CD4-positive, CD25-positive, alpha-beta regulatory T cell (primary cell): Measurements from ENCODE around the gene NEIL1. TPM values are rescaled to one million over a fixed set of nuclear protein-coding genes. Genes with fewer than 3 reads are reported as not detected.
"Not testable (repeated sequence)": the region's sequence is repeated elsewhere in the genome, so short reads cannot be mapped to it uniquely, and the experiment has no call there.

Experiments used
- ATAC-seq, 2 donors: fragments of 150-1000 bp; cut with Tn5 transposase; one replicate each; pipeline ENCODE4 v1.10.0; 2021; ENCODE audit warnings: low read depth in 2 of 2, moderate number of reproducible peaks in 2 of 2, moderate library complexity in 1 of 2
- DNase-seq, 3 donors: peaks; one replicate each; pipeline versions ENCODE4 v3.0.0 to v3.0.0-alpha.2; 2012 to 2022; ENCODE audit warnings: mixed read lengths in 1 of 3
- H3K27ac ChIP-seq: one replicate; pipeline ENCODE4 v1.7.0; 2013; ENCODE audit warnings: mild to moderate bottlenecking, low read length; ENCODE audit not compliant: insufficient read depth, poor library complexity, severe bottlenecking
- H3K27me3 ChIP-seq: one replicate; pipeline ENCODE4 v1.7.0; 2013; ENCODE audit warnings: low read length; ENCODE audit not compliant: control insufficient read depth, insufficient read depth
- H3K36me3 ChIP-seq: one replicate; pipeline ENCODE4 v1.7.0; 2013; ENCODE audit warnings: mild to moderate bottlenecking, low read length, moderate library complexity; ENCODE audit not compliant: control insufficient read depth, insufficient read depth
- H3K4me1 ChIP-seq: 2 replicates; pipeline ENCODE4 v1.7.0; 2013; ENCODE audit warnings: mild to moderate bottlenecking, low read length; ENCODE audit not compliant: insufficient read depth, control insufficient read depth, poor library complexity, severe bottlenecking
- H3K4me3 ChIP-seq: one replicate; pipeline ENCODE4 v1.7.0; 2013; ENCODE audit warnings: low read depth, mild to moderate bottlenecking, low read length, moderate library complexity
- H3K9me3 ChIP-seq, 2 experiments: 1 replicate in 1 of 2; 2 replicates in 1 of 2; pipeline ENCODE4 v1.7.0; 2013; ENCODE audit warnings: low read length in 2 of 2, mild to moderate bottlenecking in 1 of 2, moderate library complexity in 1 of 2; ENCODE audit not compliant: control insufficient read depth in 2 of 2
- H3K27ac Mint-ChIP-seq, 3 donors: one replicate each; pipeline ENCODE4 v1.8.0; 2020 to 2022; ENCODE audit warnings: mild to moderate bottlenecking in 3 of 3, mixed read lengths in 3 of 3, moderate library complexity in 2 of 3
- H3K27me3 Mint-ChIP-seq: one replicate; pipeline ENCODE4 v1.8.0; 2022; ENCODE audit warnings: mild to moderate bottlenecking, mixed read lengths
- H3K36me3 Mint-ChIP-seq: one replicate; pipeline ENCODE4 v1.8.0; 2020; ENCODE audit warnings: mixed read lengths
- H3K4me1 Mint-ChIP-seq, 4 donors: one replicate each; pipeline ENCODE4 v1.8.0; 2020 to 2022; ENCODE audit warnings: mixed read lengths in 4 of 4, mild to moderate bottlenecking in 1 of 4
- H3K4me3 Mint-ChIP-seq, 4 donors: one replicate each; pipeline ENCODE4 v1.8.0; 2020 to 2022; ENCODE audit warnings: mild to moderate bottlenecking in 4 of 4, mixed read lengths in 4 of 4, moderate library complexity in 3 of 4
- H3K9me3 Mint-ChIP-seq, 7 donors: one replicate each; pipeline ENCODE4 v1.8.0; 2020 to 2022; ENCODE audit warnings: mixed read lengths in 7 of 7, mild to moderate bottlenecking in 3 of 7, moderate library complexity in 2 of 7
- polyA plus RNA-seq, 4 donors: library from polyadenylated mRNA; unstranded; fragments of 300-500 nt; fragmentation: Illumina TruSeq; gene quantifications; one replicate each; pipeline ENCODE4 v1.2.3, GENCODE V29; 2021
- total RNA-seq: library from RNA; stranded (reverse); gene quantifications from one replicate; pipeline ENCODE4 v1.2.3, GENCODE V29; 2022

Gene NEIL1
- total and polyA plus RNA-seq, 5 donors from 2014 or later = 1.1 to 23.7 (median 1.6) TPM

- no peak overlapping the region for H3K27ac ChIP-seq
- no peak for ATAC-seq
Observed at GRCh38 chr15:75335313-75335704, 11.5 kb upstream of the NEIL1 start.

DNA sequence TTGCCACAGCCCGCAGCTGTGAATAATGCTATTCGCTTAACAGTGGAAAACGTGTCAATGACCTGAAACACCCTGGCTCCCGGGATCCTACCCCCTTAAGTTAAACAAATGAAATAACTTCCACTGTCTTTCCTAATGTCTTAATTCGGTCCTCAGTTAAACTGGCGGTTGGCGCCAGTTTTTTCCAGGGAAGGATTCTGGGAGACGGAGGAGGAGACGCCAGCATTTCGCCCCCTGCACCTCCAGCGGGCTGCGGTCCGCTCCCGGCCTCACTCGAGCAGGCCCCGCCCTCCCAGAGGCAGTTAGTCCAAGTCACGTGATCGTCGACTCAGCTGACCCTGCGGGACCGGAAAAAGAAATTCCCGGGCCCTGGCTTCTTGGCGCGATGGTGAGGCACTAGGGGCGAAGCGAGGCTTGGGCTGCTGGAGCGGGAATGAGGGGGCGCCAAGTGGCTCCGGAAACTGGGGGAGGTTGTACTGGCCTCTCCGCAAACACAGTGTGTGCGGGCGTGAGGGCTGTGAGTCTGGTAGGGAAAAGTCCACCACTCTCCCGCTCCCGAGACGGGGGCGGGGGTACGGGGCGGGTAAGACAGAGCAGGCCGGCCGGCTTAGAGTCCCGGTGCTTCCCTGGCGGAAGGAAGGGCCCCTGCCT, 11.0 kb upstream of the NEIL1 start, which contains the start of gene COMMD4:
Gene COMMD4 (plus strand): TSS at position 359 of the 651 bp plus-strand sequence. CDS start 27 bp downstream, at position 386.
- Histone ChIP-seq H3K4me1 (peaks cover 17% of the 10 kb centered on the region), H3K9me3 (no peaks in the 10 kb centered on the region), H3K4me3 (peak within 1 kb of the TSS; percentile 74), H3K27ac (peak within 1 kb of the TSS; percentile 23), H3K36me3 (peaks cover 3% of the 10 kb centered on the region), H3K27me3 (no peaks in the 10 kb centered on the region)
- no peaks in the 10 kb centered on the region for H3K27me3 Mint-ChIP-seq
- peak within 1 kb of the TSS; percentile 87 to 97 (median 92) for H3K4me3 Mint-ChIP-seq
- ATAC-seq (peak; percentile 58 to 67), DNase-seq (peak; percentile 42 to 85 (median 59))
- H3K36me3 Mint-ChIP-seq = peaks cover 5% of the 10 kb centered on the region
- peaks cover 5 to 33% (median 20%) of the 10 kb centered on the region in 4 donors for H3K4me1 Mint-ChIP-seq
- H3K9me3 Mint-ChIP-seq = peaks cover 0 to 2% (median 0%) of the 10 kb centered on the region in 7 donors
- peak within 1 kb of the TSS; percentile 92 to 99 (median 92) for H3K27ac Mint-ChIP-seq

More at GRCh38 chr15:75335313-75335704, 11.5 kb upstream of the NEIL1 start:
- Mint-ChIP-seq H3K27ac (peak overlapping the region; percentile 43 to 92 (median 92)), H3K4me3 (peak overlapping the region; percentile 87 to 97 (median 92)), H3K4me1 (peaks cover 5 to 33% (median 20%) of the 10 kb centered on the region in 4 donors), H3K27me3 (no peaks in the 10 kb centered on the region), H3K36me3 (peaks cover 5% of the 10 kb centered on the region), H3K9me3 (peaks cover 0 to 2% (median 0%) of the 10 kb centered on the region in 7 donors)
- Histone ChIP-seq H3K4me1 (peaks cover 17% of the 10 kb centered on the region), H3K36me3 (peaks cover 3% of the 10 kb centered on the region), H3K27me3 (no peaks in the 10 kb centered on the region), H3K9me3 (no peaks in the 10 kb centered on the region), H3K4me3 (peak overlapping the region; percentile 74)
- no peak for DNase-seq

DNA sequence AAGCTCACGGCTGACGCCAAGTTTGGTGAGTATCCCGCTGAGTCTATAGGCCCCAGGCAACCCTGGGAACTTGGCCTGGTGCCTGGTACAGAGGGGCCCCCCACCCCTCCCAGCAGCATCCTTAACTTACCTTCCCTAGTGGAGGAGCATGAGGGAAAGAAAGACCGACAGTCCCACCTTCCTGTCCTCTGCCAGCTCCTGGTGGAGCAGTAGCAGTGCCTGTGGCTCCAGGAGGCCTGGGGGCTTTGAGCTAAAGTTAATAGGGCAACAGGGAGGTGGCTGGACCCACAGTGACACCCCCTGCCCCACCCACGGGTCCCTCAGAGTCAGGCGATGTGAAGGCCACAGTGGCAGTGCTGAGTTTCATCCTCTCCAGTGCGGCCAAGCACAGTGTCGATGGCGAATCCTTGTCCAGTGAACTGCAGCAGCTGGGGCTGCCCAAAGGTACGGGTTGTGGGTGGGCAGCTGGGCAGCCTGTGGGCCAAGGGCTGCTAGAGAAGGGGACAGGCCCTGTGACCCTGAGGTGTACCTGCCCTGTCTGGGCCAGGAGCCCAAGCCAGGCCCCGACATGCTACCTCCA, 8.1 kb upstream of the NEIL1 start:
- Histone ChIP-seq H3K27me3 (no peaks in the 10 kb centered on the region), H3K27ac (no peak overlapping the region), H3K4me3 (no peak overlapping the region), H3K4me1 (peaks cover 17% of the 10 kb centered on the region), H3K9me3 (no peaks in the 10 kb centered on the region), H3K36me3 (peaks cover 5% of the 10 kb centered on the region)
- ATAC-seq = no peak
- Mint-ChIP-seq H3K4me1 (peaks cover 5 to 33% (median 20%) of the 10 kb centered on the region in 4 donors), H3K36me3 (peaks cover 10% of the 10 kb centered on the region), H3K9me3 (peaks cover 0 to 2% (median 0%) of the 10 kb centered on the region in 7 donors), H3K27me3 (no peaks in the 10 kb centered on the region), H3K27ac (peak overlapping the region in 2 of 3 donors; percentile 43 to 69), H3K4me3 (peak overlapping the region in 1 of 4 donors; percentile 47)
- no peak for DNase-seq

GRCh38 chr15:75339531-75340240, 7.2 kb upstream of the NEIL1 start:
- H3K36me3 ChIP-seq = peaks cover 5% of the 10 kb centered on the region
- H3K9me3 ChIP-seq = no peaks in the 10 kb centered on the region
- no peaks in the 10 kb centered on the region for H3K27me3 ChIP-seq
- no peaks in the 10 kb centered on the region for H3K27me3 Mint-ChIP-seq
- H3K36me3 Mint-ChIP-seq = peaks cover 10% of the 10 kb centered on the region
- ATAC-seq (no peak), DNase-seq (no peak)
- peak overlapping the region in 1 of 3 donors; percentile 52 for H3K27ac Mint-ChIP-seq
- H3K4me1 ChIP-seq = peaks cover 17% of the 10 kb centered on the region
- H3K4me3 Mint-ChIP-seq = peak overlapping the region in 2 of 4 donors; percentile 27 to 72
- H3K27ac ChIP-seq = no peak overlapping the region
- peaks cover 5 to 33% (median 20%) of the 10 kb centered on the region in 4 donors for H3K4me1 Mint-ChIP-seq
- H3K9me3 Mint-ChIP-seq = peaks cover 0 to 2% (median 0%) of the 10 kb centered on the region in 7 donors
- no peak overlapping the region for H3K4me3 ChIP-seq

GRCh38 chr15:75342221-75342620, 4.6 kb upstream of the NEIL1 start:
- Histone ChIP-seq H3K9me3 (no peaks in the 10 kb centered on the region), H3K4me1 (peaks cover 9% of the 10 kb centered on the region), H3K36me3 (peaks cover 5% of the 10 kb centered on the region), H3K27ac (no peak overlapping the region), H3K27me3 (no peaks in the 10 kb centered on the region), H3K4me3 (no peak overlapping the region)
- peaks cover 20% of the 10 kb centered on the region for H3K27me3 Mint-ChIP-seq
- peaks cover 7 to 28% (median 11%) of the 10 kb centered on the region in 4 donors for H3K4me1 Mint-ChIP-seq
- H3K4me3 Mint-ChIP-seq = no peak overlapping the region
- H3K9me3 Mint-ChIP-seq = peaks cover 0 to 4% (median 0%) of the 10 kb centered on the region in 7 donors
- DNase-seq (no peak), ATAC-seq (no peak)
- H3K36me3 Mint-ChIP-seq = peaks cover 10% of the 10 kb centered on the region
- peak overlapping the region in 1 of 3 donors; percentile 9 for H3K27ac Mint-ChIP-seq

- not testable (repeated sequence) for ATAC-seq
- H3K27me3 Mint-ChIP-seq = peaks cover 22% of the 10 kb centered on the region
Observed at GRCh38 chr15:75343953-75344352, 2.9 kb upstream of the NEIL1 start.

GRCh38 chr15:75347222-75348033, 589 bp downstream of the NEIL1 start:
- Histone ChIP-seq H3K27me3 (no peaks in the 10 kb centered on the region), H3K4me1 (peaks cover 32% of the 10 kb centered on the region), H3K4me3 (peak overlapping the region; percentile 73), H3K36me3 (no peaks in the 10 kb centered on the region), H3K27ac (peak overlapping the region; percentile 60), H3K9me3 (peaks cover 0 to 18% of the 10 kb centered on the region in 2 experiments)
- peak; percentile 72 to 73 for ATAC-seq
- H3K27me3 Mint-ChIP-seq = peaks cover 28% of the 10 kb centered on the region
- no peaks in the 10 kb centered on the region for H3K36me3 Mint-ChIP-seq
- peaks cover 0 to 11% (median 5%) of the 10 kb centered on the region in 7 donors for H3K9me3 Mint-ChIP-seq
- peaks cover 12 to 49% (median 20%) of the 10 kb centered on the region in 4 donors for H3K4me1 Mint-ChIP-seq
- DNase-seq = peak; percentile 36 to 75 (median 74)
- peak overlapping the region in 2 of 3 donors; percentile 94 to 95 for H3K27ac Mint-ChIP-seq
- peak overlapping the region; percentile 83 to 94 (median 88) for H3K4me3 Mint-ChIP-seq

More at GRCh38 chr15:75343953-75344352, 2.9 kb upstream of the NEIL1 start:
- H3K9me3 ChIP-seq, H3K27ac Mint-ChIP-seq, H3K9me3 Mint-ChIP-seq, H3K27ac ChIP-seq, H3K4me3 ChIP-seq, H3K36me3 ChIP-seq, DNase-seq, H3K36me3 Mint-ChIP-seq, H3K27me3 ChIP-seq, H3K4me3 Mint-ChIP-seq: not testable (repeated sequence)
- peaks cover 18% of the 10 kb centered on the region for H3K4me1 ChIP-seq
- H3K4me1 Mint-ChIP-seq = peaks cover 8 to 30% (median 10%) of the 10 kb centered on the region in 4 donors
